ENCODE data around the gene TNPO3.
"Not testable (repeated sequence)": the region's sequence is repeated elsewhere in the genome, so short reads cannot be mapped to it uniquely, and the experiment has no call there.

The TNPO3 gene

DNA sequence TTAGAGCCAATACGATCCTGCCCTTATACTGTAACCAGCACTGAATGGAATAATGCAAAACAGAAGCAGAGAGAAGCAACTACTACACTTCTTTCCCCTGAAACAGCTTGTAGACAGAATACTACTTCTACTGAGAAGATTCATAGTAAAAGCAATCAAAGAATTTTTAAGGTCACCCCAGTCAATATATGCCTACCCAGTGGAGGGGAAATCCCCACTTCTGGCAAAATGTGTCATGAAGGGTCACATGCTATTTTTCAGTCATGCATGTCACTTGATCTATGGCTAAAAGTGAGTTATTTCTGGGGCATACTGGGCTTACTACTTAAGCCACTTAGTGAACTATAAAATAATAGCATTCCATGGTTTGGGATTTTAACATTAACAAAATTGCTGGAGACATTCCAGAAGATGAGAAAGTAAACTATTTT is 91.6 kb downstream of the TNPO3 start:
- no peak for FAIRE-seq
- no peak for DNase-seq (ENCODE audit: low spot score)

DNA sequence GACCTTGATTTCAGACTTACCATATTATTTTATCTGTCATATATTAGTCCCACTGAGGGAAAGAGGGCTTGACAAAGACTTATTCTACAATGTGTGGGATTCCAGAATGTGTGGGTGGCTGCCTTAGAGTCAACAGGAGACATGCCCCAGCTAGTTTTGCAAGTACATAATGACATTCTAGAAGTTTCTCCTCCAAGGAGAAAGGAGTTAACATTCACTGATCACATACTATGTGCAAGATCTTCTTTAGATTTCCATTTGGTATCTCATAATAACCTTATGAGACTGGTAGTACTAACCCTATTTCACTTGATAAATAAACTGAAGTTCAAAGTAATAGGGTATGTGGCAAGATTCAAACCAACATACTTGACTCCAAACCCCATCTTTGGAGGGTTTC is 92.0 kb downstream of the TNPO3 start:
- no peak for DNase-seq (ENCODE audit: low spot score)
- FAIRE-seq = no peak

DNA sequence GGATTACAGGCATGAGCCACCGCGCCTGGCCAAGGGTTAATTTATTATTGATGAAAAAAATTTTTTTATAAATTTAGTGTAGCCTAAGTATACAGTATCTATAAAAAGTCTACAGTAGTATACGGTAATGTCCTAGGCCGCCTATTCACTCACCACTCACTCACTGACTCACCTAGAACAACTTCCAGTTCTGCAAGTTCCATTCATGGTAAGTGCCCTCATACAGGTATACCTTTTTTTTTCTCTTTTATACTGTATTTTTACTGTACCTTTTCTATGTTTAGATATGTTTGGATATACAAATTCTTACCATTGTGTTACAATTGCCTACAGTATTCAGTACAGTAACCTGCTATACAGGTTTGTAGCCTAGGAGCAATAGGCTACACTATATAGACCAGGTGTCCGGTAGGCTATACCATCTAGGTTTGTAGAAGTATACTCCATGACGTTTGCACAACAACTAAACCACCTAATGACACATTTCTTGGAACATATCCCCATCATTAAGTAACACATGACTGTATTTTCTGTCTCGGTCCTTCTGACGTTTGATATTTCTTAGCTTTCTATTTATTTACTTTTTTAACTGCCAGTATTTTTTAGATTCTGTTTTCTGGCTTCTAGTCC is 93.8 kb downstream of the TNPO3 start:
- FAIRE-seq (no peak), DNase-seq (ENCODE audit: low spot score) (no peak)

DNA sequence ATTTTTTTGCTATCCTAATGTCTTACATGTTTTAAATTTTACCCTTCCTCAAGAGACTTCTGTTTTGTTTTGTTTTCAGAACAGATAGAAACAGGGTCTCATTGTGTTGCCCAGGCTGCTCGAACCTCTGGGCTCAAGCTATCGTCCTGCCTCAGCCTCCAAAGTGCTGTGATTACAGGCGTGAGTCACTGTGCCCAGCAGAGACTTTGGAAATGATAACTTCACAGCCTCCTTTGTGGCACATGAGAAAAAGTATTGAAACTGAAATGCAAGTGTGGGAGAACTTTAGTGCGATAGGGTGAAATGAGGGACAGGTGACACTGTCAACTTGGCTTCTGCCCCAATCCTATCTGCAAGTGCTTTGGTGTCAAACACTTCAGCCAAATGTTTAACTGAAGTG is 95.6 kb downstream of the TNPO3 start:
- DNase-seq (ENCODE audit: low spot score) = no peak
- FAIRE-seq = no peak

DNA sequence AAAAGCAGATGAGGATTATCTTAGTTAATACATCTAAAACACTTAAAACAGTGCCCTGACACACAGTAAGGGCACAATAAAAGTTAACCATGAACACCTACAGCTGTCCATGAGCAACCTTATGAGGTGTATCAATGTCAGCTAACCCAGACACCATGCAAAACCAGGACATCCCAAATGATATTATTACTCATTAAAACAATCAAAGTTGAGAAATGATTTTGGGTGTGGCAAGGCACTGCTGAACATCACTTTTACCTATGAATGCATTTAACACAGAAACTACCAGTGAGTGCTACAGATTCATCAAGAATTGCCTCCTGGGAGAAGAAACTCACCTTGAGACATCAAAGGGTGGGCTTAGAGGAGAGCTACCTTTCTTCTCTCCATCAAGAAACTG is 98.9 kb downstream of the TNPO3 start:
- no peak for FAIRE-seq
- DNase-seq (ENCODE audit: low spot score) = no peak

DNA sequence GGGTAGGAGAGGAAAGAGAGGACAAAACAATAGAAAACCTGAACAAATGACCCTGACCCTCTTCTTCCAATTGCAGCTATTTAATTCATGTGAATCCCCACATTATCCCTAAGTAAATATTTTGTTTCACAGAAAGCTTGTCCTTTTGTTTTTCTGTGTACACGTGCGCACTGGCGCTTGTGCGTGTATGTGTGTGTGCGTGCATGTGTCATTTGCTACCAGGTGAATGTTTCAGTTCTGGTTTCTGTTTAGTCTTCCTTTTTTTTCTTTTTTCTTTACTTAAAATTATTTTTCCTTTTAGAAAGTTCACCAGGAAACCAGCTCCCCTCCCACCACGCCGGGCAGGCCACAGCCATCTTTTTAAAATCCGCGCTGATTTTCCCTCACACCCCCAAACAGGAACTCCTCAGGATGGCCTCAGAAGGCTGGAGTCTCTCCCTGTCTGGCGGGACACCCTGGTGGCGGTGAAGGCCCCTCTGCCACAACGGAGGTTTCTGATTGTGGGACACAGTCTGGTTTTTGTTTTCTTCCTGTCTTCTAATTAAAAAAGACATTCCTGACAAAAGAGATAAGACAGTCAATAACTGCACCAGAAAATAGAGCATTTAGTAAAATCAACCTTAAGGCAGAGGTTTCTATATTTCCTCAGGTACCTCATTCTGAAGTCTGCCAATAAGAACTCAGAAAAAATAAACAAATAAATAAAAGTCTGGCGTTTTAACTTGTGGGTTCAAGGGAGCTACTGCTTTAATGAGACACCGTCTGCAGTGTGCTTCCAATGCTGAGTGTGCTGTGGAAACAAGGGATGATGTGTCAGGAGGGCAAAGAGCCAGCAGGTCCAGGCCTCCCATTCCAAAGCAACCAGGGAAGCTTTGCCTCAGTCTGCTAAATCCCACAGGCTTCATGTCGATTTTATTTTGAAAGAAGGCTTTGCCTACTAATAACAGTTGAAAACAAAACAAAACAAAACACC is 99.8 kb downstream of the TNPO3 start:
- DNase-seq (ENCODE audit: low spot score) = no peak
- no peak for FAIRE-seq

DNA sequence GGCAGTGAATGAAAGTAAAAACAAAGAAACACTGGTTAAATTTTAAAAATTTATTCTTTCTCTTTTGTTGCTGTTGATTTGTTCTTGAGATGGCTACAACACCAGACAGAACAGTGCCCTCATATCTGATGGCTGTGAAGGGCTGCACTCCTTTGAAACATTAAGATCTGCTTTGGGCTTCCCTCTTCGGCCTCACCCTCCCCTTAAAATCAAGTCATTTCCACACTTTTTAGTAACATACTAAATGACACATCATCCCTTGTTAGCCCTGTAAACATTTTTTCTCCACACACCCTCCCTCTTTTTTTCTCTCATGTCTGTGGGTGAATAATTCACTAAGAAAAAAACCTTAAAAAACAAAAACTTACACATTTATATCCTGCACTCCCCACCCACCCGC is 100.8 kb downstream of the TNPO3 start:
- FAIRE-seq = no peak
- no peak for DNase-seq (ENCODE audit: low spot score)

DNA sequence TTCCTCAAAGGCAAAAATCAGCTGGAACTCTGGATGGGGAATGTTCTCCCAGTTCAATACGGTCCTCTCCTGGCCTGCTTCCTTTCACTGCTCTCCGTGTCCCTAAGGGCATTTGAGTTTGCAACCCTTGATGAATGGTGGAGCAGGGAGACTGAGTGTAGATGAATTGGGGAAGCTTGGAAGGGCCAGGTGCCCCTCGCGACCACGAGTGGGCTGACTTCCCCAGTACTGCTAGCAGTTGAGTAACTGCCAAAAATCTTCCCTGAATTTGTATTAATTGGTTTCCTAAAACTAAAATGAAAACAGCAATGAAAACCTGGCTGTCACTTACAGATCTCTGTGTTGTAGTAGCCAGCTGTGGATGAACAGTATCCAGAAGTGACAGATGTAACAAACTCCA is 103.6 kb downstream of the TNPO3 start:
- no peak for FAIRE-seq

DNA sequence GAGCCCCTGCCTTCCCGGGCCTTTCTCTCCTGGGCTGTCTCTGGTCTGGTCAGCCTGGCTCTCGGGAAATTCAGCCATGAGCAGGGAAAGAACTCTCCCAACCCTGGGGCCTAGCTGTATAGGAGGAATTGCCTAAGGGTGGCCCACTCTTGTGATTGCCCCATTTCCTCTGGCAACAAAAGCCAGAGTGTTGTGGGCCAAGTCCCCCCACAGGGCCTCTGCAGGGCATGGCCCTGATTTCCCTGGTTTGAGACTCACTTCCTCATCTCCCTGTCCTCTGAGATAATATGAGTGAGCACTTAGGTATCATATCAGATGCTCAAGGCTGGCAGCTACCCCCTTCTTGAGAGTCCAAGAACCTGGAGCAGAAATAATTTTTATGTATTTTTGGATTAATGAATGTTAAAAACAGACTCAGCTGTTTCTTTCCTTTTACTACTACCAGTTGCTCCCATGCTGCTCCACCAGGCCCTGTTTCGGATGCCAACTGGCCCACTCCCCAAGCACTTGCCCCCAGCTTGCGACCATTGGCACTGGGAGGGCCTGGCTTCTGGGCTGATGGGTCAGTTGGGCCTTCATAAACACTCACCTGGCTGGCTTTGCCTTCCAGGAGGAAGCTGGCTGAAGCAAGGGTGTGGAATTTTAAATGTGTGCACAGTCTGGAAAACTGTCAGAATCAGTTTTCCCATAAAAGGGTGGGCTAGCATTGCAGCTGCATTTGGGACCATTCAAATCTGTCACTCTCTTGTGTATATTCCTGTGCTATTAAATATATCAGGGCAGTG is 105.7 kb downstream of the TNPO3 start:
- DNase-seq (ENCODE audit: low spot score) (no peak), FAIRE-seq (no peak)

More for the DNA sequence above, 103.6 kb downstream of the TNPO3 start:
- DNase-seq (ENCODE audit: low spot score) = no peak

DNA sequence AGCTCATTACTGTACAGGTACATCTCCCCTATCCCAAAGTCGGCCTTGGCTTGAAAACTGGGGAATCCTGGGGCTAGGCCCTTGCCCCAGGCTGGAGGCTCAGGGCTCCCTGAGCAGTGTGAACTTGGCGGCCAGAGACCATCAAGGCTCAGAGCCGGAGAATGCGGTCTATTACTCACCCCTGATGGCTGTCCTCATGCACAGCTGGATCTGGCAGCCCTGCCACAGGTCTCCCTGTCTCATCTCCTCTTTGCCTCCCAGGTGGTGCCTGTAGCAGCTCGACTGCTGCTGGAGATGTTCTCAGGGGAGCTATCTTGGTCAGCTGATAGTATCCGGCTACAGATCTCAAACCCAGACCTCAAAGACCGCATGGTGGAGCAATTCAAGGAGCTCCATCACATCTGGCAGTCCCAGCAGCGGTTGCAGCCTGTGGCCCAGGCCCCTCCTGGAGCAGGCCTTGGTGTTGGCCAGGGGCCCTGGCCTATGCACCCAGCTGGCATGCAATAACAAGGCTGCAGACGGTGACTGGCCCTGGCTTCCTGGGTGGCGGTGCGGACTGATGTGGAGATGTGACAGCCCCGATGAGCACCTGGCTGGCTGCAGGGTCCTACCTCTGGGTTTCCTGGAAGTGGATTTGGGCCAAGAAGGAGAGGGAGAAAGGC is 106.5 kb downstream of the TNPO3 start:
- DNase-seq (ENCODE audit: low spot score) (no peak), FAIRE-seq (no peak)

DNA sequence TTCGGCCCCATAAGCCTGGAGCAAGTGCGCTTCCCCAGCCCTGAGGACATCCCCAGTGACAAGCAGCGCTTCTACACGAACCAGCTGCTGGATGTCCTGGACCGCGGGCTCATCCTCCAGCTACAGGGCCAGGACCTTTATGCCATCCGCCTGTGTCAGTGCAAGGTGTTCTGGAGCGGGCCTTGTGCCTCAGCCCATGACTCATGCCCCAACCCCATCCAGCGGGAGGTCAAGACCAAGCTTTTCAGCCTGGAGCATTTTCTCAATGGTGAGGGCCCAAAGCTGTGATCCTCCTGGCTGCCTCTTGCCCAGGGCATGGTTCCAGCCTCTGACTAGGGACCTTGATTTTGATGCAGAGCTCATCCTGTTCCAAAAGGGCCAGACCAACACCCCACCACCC is 107.1 kb downstream of the TNPO3 start:
- no peak for DNase-seq (ENCODE audit: low spot score)
- no peak for FAIRE-seq

DNA sequence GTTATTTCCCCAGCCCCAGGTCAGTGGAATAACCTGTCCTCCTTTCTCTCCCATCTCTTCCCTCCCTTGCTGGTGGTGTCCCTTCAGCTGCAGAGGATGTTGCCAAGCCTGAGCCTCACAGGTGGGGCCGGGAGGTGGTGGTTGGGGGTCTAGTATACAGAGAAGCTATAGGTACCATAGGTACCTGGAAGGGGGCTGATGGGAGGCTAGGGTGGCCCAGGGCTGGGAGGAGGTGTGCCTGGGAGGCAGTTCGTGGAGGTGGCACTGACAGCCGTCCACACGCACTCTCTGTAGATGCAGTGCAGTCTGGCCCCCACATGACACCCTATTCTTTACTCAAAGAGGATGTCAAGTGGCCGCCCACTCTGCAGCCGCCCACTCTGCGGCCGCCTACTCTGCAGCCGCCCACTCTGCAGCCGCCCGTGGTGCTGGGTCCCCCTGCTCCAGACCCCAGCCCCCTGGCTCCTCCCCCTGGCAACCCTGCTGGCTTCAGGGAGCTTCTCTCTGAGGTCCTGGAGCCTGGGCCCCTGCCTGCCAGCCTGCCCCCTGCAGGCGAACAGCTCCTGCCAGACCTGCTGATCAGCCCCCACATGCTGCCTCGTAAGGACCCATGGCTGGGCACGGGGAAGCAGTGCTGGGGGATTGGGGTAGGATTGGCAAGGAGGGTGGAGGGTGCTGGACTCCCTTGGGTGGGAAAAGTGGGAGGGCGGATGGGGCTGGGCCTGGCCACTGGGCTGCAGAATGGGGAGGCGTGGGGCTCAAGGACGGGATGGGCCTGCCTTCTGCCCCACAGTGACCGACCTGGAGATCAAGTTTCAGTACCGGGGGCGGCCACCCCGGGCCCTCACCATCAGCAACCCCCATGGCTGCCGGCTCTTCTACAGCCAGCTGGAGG is 107.7 kb downstream of the TNPO3 start:
- no peak for FAIRE-seq
- no peak for DNase-seq (ENCODE audit: low spot score)

DNA sequence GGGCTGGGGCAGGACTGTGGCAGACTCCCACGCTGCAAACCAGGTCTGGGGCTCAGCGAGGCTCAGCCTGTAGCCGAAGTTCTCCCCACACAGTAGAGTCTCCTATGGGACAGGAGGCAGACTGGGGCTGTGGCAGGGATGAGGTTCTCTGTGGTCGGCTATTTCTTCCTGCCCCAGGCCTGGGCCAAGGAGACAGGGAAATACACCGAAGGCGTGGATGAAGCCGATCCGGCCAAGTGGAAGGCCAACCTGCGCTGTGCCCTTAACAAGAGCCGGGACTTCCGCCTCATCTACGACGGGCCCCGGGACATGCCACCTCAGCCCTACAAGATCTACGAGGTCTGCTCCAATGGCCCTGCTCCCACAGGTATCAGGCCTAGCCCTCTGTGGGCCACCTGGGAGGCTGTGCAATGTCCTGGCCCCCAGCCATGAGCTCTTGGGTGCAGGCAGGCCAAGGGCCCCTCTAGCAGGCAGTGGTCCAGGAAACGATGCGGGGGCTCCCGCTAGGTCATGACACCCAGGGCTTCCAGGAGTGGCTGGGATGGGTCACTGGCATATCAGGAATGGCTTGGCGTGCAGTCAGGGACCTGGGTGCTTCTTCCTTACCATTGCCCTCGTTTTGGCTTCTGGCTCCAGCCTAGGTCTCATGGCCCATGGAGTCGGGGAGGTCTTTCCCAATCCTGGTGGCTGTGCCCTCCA is 109.1 kb downstream of the TNPO3 start:
- no peak for DNase-seq (ENCODE audit: low spot score)

DNA sequence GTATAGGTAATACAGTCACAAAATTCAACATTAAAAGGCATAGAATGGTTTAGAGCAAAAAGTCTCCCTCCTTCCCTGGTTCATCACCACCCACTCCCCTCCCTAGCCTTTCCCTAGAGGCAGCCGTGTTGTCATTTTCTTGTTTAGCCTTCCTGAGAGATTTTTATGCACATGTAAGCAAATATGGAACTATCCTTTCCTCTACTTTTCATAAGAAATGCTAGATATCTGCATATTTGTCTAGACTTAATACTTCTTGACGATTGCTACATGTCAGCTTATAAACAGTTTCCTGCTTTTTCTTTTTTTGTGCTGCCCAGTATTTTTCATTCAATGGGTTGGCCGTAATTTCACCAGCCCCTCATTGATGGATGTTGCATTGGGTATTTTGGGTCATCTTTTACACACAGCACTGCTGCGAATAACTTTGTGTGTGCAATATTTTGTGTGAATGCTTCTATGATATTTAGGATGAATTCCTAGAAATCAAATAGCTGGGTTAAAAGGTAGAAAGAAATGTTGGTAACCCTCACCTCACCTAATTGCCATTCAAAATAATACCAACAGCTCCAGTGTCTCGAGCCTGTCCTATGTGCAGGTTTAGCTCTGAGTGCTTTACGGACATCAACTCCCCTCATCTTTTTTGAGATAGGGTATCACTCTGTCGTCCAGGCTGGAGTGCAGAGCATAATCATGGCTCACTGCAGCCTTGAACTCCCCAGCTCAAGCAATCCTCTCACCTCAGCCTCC is 110.2 kb downstream of the TNPO3 start:
- FAIRE-seq (no peak), DNase-seq (ENCODE audit: low spot score) (no peak)

More for the DNA sequence above, 109.1 kb downstream of the TNPO3 start:
- no peak for FAIRE-seq

DNA sequence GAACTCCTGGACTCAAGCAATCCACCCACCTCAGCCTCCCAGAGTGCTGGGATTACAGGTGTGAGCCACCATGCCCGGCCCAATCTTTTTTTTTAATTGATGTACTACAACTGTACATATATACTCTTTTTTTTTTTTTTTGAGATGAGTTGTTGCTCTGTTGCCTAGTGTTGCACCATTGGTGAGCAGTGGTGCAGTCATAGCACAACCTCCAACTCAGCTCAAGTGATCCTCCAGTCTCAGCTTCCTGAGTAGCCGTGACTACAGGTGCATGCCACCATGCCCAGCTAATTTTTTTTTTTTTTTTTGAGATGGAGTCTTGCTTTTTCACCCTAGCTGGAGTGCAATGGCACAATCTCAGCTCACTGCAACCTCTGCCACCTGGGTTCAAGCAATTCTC is 111.7 kb downstream of the TNPO3 start:
- FAIRE-seq; DNase-seq (ENCODE audit: low spot score): not testable (repeated sequence)

DNA sequence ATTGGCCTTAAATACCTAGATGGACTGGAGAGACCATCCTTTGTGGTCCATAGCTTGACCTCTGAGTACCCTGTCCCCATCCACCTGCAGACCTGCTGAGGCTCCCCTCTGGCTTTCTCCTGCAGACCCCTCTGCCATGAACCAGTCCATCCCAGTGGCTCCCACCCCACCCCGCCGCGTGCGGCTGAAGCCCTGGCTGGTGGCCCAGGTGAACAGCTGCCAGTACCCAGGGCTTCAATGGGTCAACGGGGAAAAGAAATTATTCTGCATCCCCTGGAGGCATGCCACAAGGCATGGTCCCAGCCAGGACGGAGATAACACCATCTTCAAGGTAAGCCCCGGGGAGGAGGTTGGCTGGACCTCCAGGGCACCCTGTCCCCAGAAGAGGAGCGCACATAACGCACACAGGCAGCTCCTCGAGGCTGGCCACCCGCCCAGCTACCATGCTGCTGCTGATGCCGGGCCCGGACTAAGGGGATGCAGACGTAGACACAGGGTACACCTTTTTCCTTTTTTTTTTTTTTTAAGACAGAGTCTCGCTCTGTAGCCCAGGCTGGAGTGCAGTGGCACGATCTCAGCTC is 112.9 kb downstream of the TNPO3 start:
- DNase-seq (ENCODE audit: low spot score) = no peak
- FAIRE-seq = no peak

DNA sequence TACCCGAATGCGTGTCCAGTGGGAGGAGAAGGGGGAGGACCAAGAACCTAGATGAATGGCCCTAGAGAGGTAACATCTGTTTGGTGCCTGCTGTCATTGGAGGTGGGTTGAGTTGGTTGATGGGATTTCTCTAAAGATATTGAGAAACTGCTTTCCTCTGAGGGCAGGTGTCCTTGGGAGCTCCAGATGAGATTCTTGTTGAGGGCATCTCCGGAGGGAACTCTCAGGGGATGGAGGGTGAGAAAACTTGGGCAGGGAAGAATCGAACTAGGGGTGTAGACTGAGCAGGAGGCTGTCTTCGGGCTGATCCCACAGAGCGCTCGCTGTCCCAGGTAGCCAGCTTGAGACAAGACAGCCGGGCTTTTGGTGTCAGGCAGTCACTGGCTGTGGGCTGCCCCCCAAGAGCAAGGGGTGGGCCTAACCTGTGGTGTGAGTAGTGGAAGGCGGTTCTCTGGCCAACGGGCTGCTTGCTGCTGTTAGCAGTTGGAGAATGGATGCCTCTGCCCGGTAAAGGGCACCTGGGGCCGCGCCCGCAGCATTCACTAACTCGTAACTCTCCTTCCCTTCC is 113.5 kb downstream of the TNPO3 start:
- FAIRE-seq = no peak
- no peak for DNase-seq (ENCODE audit: low spot score)
